Loucy (cell line): ENCODE measurements around the gene RHBDF1.

Experiments
- H2AFZ ChIP-seq: fragments of 200-600 bp; sonication (generic); 2 replicates; pipeline ENCODE4 v1.6.0; 2016; ENCODE audit warnings: antibody characterized with exemption, mild to moderate bottlenecking, low read length, moderate library complexity
- H3F3A ChIP-seq: fragments of 200-600 bp; 2 replicates; pipeline ENCODE4 v1.6.0; 2016; ENCODE audit warnings: antibody characterized with exemption, low read depth, mild to moderate bottlenecking
- H3K27me3 ChIP-seq: fragments of 200-600 bp; sonication (generic); 2 replicates; pipeline ENCODE4 v1.6.1; 2014; ENCODE audit warnings: low read length, mild to moderate bottlenecking; ENCODE audit not compliant: insufficient read depth, poor library complexity, severe bottlenecking
- H3K36me3 ChIP-seq: fragments of 200-600 bp; sonication (generic); 2 replicates; pipeline ENCODE4 v1.6.1; 2016; ENCODE audit warnings: low read length; ENCODE audit not compliant: insufficient read depth
- H3K4me1 ChIP-seq: fragments of 200-600 bp; sonication (generic); 2 replicates; pipeline ENCODE4 v1.5.1; 2014; ENCODE audit warnings: low read length, mild to moderate bottlenecking; ENCODE audit not compliant: insufficient read depth, poor library complexity, severe bottlenecking
- H3K4me2 ChIP-seq: fragments of 200-600 bp; sonication (generic); 2 replicates; pipeline ENCODE4 v1.6.0; 2014; ENCODE audit warnings: antibody characterized with exemption, low read length, low read depth, mild to moderate bottlenecking; ENCODE audit not compliant: poor library complexity, severe bottlenecking
- H3K4me3 ChIP-seq: fragments of 200-600 bp; sonication (generic); 2 replicates; pipeline ENCODE4 v1.5.1; 2014; ENCODE audit warnings: low read length, mild to moderate bottlenecking, mixed read lengths; ENCODE audit not compliant: poor library complexity, severe bottlenecking
- H3K79me2 ChIP-seq: fragments of 200-600 bp; sonication (generic); 2 replicates; pipeline ENCODE4 v1.6.1; 2014; ENCODE audit warnings: low read length; ENCODE audit not compliant: insufficient read depth
- H3K9ac ChIP-seq: fragments of 200-600 bp; sonication (generic); 2 replicates; pipeline ENCODE4 v1.6.0; 2014; ENCODE audit warnings: mild to moderate bottlenecking, low read depth, low read length, moderate library complexity; ENCODE audit not compliant: poor library complexity, severe bottlenecking
- H3K9me2 ChIP-seq: fragments of 200-600 bp; sonication (generic); replicated peaks from 2 replicates; pipeline ENCODE4 v1.6.1; 2016; ENCODE audit warnings: low read depth, low read length, mixed read lengths
- H3K9me3 ChIP-seq: fragments of 200-600 bp; sonication (generic); 2 replicates; pipeline ENCODE4 v1.6.1; 2014; ENCODE audit warnings: mild to moderate bottlenecking, antibody characterized with exemption, low read length, low read depth; ENCODE audit not compliant: insufficient read depth
- H4K20me1 ChIP-seq: fragments of 200-600 bp; sonication (generic); 2 replicates; pipeline ENCODE4 v1.6.0; 2014; ENCODE audit warnings: antibody characterized with exemption, low read length, mild to moderate bottlenecking; ENCODE audit not compliant: insufficient read depth, poor library complexity, severe bottlenecking
- EZH2phosphoT487 ChIP-seq: fragments of 200-600 bp; IDR thresholded peaks from 2 replicates; pipeline ENCODE4 v1.6.1; 2018; ENCODE audit warnings: antibody characterized with exemption, mild to moderate bottlenecking, moderate library complexity, borderline replicate concordance
- TF ChIP-seq, protein P1 (sequence below): fragments of 200-600 bp; sonication (generic); conservative IDR thresholded peaks from 2 replicates; pipeline ENCODE4 v1.5.1; 2014; ENCODE audit warnings: mild to moderate bottlenecking, antibody characterized with exemption, low read length

The RHBDF1 gene

DNA sequence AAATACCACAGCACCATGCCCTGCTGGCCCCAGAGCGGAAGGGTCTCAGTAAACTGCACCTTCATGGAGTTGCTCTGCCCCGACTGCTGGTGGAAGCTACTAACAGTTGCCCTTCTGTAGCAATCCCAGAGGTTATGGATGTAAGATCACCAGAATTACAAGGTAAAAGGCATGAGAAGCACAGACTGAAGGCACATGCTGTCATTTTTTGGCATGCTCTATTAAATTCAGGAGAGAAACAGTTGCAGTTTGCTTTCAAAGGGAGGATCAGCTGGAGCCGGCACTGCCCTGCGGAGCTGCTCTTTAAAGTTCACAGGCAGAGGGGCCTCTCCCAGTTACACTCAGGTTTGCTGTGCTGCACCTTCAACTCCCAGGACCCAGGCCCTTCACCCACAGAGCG is 46.9 kb upstream of the RHBDF1 start:
- TF ChIP-seq, protein P1, sequence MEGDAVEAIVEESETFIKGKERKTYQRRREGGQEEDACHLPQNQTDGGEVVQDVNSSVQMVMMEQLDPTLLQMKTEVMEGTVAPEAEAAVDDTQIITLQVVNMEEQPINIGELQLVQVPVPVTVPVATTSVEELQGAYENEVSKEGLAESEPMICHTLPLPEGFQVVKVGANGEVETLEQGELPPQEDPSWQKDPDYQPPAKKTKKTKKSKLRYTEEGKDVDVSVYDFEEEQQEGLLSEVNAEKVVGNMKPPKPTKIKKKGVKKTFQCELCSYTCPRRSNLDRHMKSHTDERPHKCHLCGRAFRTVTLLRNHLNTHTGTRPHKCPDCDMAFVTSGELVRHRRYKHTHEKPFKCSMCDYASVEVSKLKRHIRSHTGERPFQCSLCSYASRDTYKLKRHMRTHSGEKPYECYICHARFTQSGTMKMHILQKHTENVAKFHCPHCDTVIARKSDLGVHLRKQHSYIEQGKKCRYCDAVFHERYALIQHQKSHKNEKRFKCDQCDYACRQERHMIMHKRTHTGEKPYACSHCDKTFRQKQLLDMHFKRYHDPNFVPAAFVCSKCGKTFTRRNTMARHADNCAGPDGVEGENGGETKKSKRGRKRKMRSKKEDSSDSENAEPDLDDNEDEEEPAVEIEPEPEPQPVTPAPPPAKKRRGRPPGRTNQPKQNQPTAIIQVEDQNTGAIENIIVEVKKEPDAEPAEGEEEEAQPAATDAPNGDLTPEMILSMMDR = no peak
- no peak for TF ChIP-seq EZH2phosphoT487
- Histone ChIP-seq H2AFZ (no peak overlapping the region), H3K9me2 (no peaks in the 10 kb centered on the region), H3K27me3 (no peaks in the 10 kb centered on the region), H3K9me3 (no peaks in the 10 kb centered on the region), H3K4me3 (no peak overlapping the region), H3K4me1 (peaks cover 14% of the 10 kb centered on the region), H3K9ac (no peak overlapping the region), H3F3A (no peaks in the 10 kb centered on the region), H4K20me1 (no peaks in the 10 kb centered on the region), H3K4me2 (no peak overlapping the region), H3K36me3 (no peaks in the 10 kb centered on the region), H3K79me2 (no peaks in the 10 kb centered on the region)

DNA sequence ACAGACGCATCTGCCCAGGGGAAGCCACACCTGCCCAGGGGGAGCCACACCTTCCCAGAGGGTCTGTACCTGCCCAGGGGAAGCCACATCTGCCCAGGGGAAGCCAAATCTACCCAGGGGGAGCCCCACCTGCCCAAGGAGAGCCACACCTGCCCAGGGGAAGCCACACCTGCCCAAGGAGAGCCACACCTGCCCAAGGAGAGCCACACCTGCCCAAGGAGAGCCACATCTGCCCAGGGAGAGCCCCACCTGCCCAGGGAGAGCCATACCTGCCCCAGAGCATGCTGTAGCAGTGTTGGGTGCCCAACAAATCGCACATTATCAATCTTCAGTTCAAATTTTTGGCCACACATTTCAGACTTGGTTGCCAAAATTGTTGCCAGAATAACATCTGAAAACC is 46.4 kb upstream of the RHBDF1 start:
- Histone ChIP-seq H3K36me3 (no peaks in the 10 kb centered on the region), H3K9ac (no peak overlapping the region), H3F3A (no peaks in the 10 kb centered on the region), H3K27me3 (no peaks in the 10 kb centered on the region), H3K9me2 (no peaks in the 10 kb centered on the region), H3K79me2 (no peaks in the 10 kb centered on the region), H3K4me2 (no peak overlapping the region), H2AFZ (no peak overlapping the region), H4K20me1 (no peaks in the 10 kb centered on the region), H3K4me1 (peaks cover 16% of the 10 kb centered on the region), H3K4me3 (no peak overlapping the region), H3K9me3 (no peaks in the 10 kb centered on the region)
- TF ChIP-seq, protein P1 = no peak
- TF ChIP-seq EZH2phosphoT487 = no peak

DNA sequence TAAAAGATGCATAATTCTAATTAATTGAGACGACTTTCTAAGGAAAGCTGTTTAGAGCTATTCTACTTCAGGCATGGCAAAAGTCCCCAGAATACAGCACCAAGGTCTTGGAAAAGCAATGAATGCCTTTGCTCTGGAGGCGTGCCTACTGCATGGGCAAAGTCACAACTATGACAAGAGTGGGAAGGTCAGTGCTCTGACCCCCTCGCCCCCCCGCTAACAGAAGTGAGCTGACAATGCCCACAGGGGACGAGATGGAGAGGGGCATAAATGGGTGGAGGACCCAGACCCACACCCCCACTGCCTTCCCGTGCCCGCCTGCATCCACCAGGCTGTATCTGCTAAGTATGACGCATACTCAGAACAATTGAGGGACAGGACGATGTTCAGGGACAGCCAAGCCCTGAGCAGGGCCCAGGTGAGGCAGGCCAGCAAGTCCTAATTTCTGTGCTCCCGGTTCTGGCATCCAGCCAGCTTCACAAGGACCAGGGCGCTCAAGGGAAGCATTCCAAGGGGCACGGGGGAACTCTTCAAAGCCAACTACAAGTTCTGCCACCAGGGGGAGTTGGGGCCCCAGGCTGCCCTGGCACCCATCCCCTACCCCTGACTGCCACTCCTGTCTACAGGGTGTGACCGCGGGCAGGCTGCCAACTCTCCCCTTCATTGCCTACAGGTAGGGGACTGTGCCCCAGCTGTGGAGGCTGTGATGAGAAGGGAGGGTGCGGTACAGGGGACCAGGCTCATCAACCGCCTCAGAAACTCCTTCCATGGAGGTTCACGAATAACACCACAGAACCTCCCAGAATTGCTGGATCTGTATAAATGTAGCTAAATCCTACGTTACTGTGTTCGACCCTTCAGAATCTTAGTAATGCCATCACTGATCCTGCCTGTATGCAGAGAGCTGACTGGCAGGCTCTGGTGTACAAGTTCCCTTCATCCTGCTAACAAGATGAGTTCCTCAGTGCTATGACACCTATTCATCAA is 45.2 kb upstream of the RHBDF1 start:
- Histone ChIP-seq H3F3A (no peaks in the 10 kb centered on the region), H2AFZ (no peak overlapping the region), H3K9me2 (no peaks in the 10 kb centered on the region), H4K20me1 (no peaks in the 10 kb centered on the region), H3K4me2 (no peak overlapping the region), H3K36me3 (no peaks in the 10 kb centered on the region), H3K9ac (no peak overlapping the region), H3K27me3 (no peaks in the 10 kb centered on the region), H3K4me1 (peaks cover 27% of the 10 kb centered on the region), H3K4me3 (no peak overlapping the region), H3K9me3 (no peaks in the 10 kb centered on the region), H3K79me2 (no peaks in the 10 kb centered on the region)
- TF ChIP-seq, protein P1 = peak; percentile 67
- TF ChIP-seq EZH2phosphoT487 = no peak
